Gastrocnemius medialis (tissue), 4 donors: ENCODE results near the gene JMJD7. TPM values are rescaled to one million over a fixed set of nuclear protein-coding genes. Genes with fewer than 3 reads are reported as not detected.

Source experiments
- ATAC-seq, 2 donors: fragments of 150-250 bp; one replicate each; pipeline ENCODE4 v1.9.1; 2016
- DNase-seq, 2 donors: peaks; one replicate each; pipeline ENCODE4 v3.0.0-alpha.2; 2019
- H3K27ac ChIP-seq, 4 donors: fragments of 200-600 bp; sonication (generic); 1 replicate in 1 of 4; 2 replicates in 3 of 4; pipeline ENCODE4 v1.5.1; 2016 to 2018; ENCODE audit warnings: mild to moderate bottlenecking in 2 of 4, moderate library complexity in 1 of 4
- H3K27me3 ChIP-seq, 3 donors: fragments of 200-600 bp; sonication (generic) in 2 of 3; 1 replicate in 1 of 3; 2 replicates in 2 of 3; pipeline versions ENCODE4 v1.5.1 to v1.6.0; 2016 to 2019; ENCODE audit warnings: mild to moderate bottlenecking in 1 of 3, moderate library complexity in 1 of 3
- H3K36me3 ChIP-seq, 2 donors: fragments of 200-600 bp; sonication (generic) in 1 of 2; one replicate each; pipeline ENCODE4 v1.5.1; 2017 to 2018
- H3K4me1 ChIP-seq, 2 donors: fragments of 200-600 bp; sonication (generic) in 1 of 2; one replicate each; pipeline ENCODE4 v1.5.1; 2016 to 2017; ENCODE audit warnings: mild to moderate bottlenecking in 2 of 2
- H3K4me3 ChIP-seq, 4 donors: fragments of 200-600 bp; sonication (generic) in 3 of 4; 1 replicate in 1 of 4; 2 replicates in 3 of 4; pipeline ENCODE4 v1.5.1; 2016 to 2019; ENCODE audit warnings: mild to moderate bottlenecking in 2 of 4
- H3K9me3 ChIP-seq, 3 donors: fragments of 200-600 bp; sonication (generic) in 2 of 3; 1 replicate in 1 of 3; 2 replicates in 2 of 3; pipeline ENCODE4 v1.5.1; 2016 to 2019
- CTCF ChIP-seq, 5 experiments: fragments of 450-650 bp in 3 of 5; fragments of 200-600 bp in 2 of 5; sonication (generic) in 2 of 5; IDR thresholded peaks in 4 of 5; conservative IDR thresholded peaks in 1 of 5; 1 replicate in 4 of 5; 2 replicates in 1 of 5; pipeline ENCODE4 v1.5.1; 2016 to 2019; ENCODE audit warnings: antibody characterized with exemption in 5 of 5, mild to moderate bottlenecking in 3 of 5, moderate library complexity in 3 of 5
- POLR2A ChIP-seq, 2 donors: fragments of 450-650 bp; IDR thresholded peaks; one replicate each; pipeline ENCODE4 v1.6.1; 2017; ENCODE audit warnings: antibody characterized with exemption in 2 of 2, mild to moderate bottlenecking in 2 of 2, moderate library complexity in 2 of 2
- in situ Hi-C, 4 donors: fragments of 200-750 bp; cut with MboI; loops; one replicate each; pipeline versions ENCODE4 v1.15.0 to v1.8.0; 2017; ENCODE audit warnings: low sequenced_read_pairs in 4 of 4
- intact Hi-C: fragments of 100-400 bp; cut with DNase I; formaldehyde crosslinking; loops from one replicate; pipeline ENCODE4 v1.15.1; 2023; ENCODE audit warnings: low total_unique reads
- total RNA-seq, 4 donors: library from RNA; depleted of rRNA; stranded (reverse); fragments of >200 nt; gene quantifications; one replicate each; pipeline versions ENCODE4 v1.1.0 to v1.2.3, GENCODE V29; 2016

The JMJD7 gene
- total RNA-seq, 4 donors from 2014 or later = 1.7 to 7.6 (median 3.9) TPM

- TF ChIP-seq POLR2A (IDR thresholded peaks at IDR 0.05) (no peak), CTCF (IDR thresholded peaks at IDR 0.05 in 4 of 5, conservative IDR thresholded peaks at IDR 0.05 in 1 of 5) (no peak)
- intact Hi-C loops = no loop called here
- Histone ChIP-seq H3K9me3 (no peaks in the 10 kb centered on the region), H3K4me3 (no peak overlapping the region), H3K27me3 (peaks cover 5 to 11% (median 7%) of the 10 kb centered on the region in 3 donors), H3K27ac (no peak overlapping the region), H3K36me3 (peaks cover 0 to 37% of the 10 kb centered on the region in 2 donors), H3K4me1 (no peaks in the 10 kb centered on the region)
- in situ Hi-C loops = no loop called here
- no peak for DNase-seq
- no peak for ATAC-seq
Observed at GRCh38 chr15:41848631-41849030, 20.7 kb downstream of the JMJD7 start.

- H3K4me1 ChIP-seq = no peaks in the 10 kb centered on the region
- DNase-seq (no peak), ATAC-seq (no peak)
- peaks cover 5 to 14% (median 7%) of the 10 kb centered on the region in 3 donors for H3K27me3 ChIP-seq
- H3K36me3 ChIP-seq = peaks cover 0 to 37% of the 10 kb centered on the region in 2 donors
- H3K9me3 ChIP-seq = no peaks in the 10 kb centered on the region
- intact Hi-C loops = no loop called here
- no peak overlapping the region for H3K4me3 ChIP-seq
- TF ChIP-seq CTCF (IDR thresholded peaks at IDR 0.05 in 4 of 5, conservative IDR thresholded peaks at IDR 0.05 in 1 of 5) = no peak
- TF ChIP-seq POLR2A (IDR thresholded peaks at IDR 0.05) = no peak
- no peak overlapping the region for H3K27ac ChIP-seq
- in situ Hi-C loops = no loop called here
Observed at GRCh38 chr15:41849204-41849603, 21.3 kb downstream of the JMJD7 start.

GRCh38 chr15:41849861-41850260 lies 22.0 kb downstream of the JMJD7 start:
- H3K36me3 ChIP-seq = peaks cover 0 to 35% of the 10 kb centered on the region in 2 donors
- no peaks in the 10 kb centered on the region for H3K9me3 ChIP-seq
- DNase-seq = no peak
- H3K27ac ChIP-seq = no peak overlapping the region
- TF ChIP-seq POLR2A (IDR thresholded peaks at IDR 0.05) (no peak), CTCF (IDR thresholded peaks at IDR 0.05 in 4 of 5, conservative IDR thresholded peaks at IDR 0.05 in 1 of 5) (no peak)
- ATAC-seq = no peak
- peaks cover 5 to 14% (median 8%) of the 10 kb centered on the region in 3 donors for H3K27me3 ChIP-seq
- no peaks in the 10 kb centered on the region for H3K4me1 ChIP-seq
- intact Hi-C loops = no loop called here
- in situ Hi-C loops = no loop called here
- no peak overlapping the region for H3K4me3 ChIP-seq

- no peak for ATAC-seq
- intact Hi-C loops (no loop called here), in situ Hi-C loops (no loop called here)
- TF ChIP-seq POLR2A (IDR thresholded peaks at IDR 0.05) (no peak), CTCF (IDR thresholded peaks at IDR 0.05 in 4 of 5, conservative IDR thresholded peaks at IDR 0.05 in 1 of 5) (no peak)
- Histone ChIP-seq H3K27me3 (peaks cover 10 to 14% (median 11%) of the 10 kb centered on the region in 3 donors), H3K4me1 (no peaks in the 10 kb centered on the region), H3K9me3 (no peaks in the 10 kb centered on the region), H3K36me3 (peaks cover 0 to 28% of the 10 kb centered on the region in 2 donors), H3K27ac (no peak overlapping the region), H3K4me3 (no peak overlapping the region)
- DNase-seq = no peak
Observed at GRCh38 chr15:41850482-41851166, 22.7 kb downstream of the JMJD7 start.

- Histone ChIP-seq H3K27me3 (peaks cover 10 to 14% (median 13%) of the 10 kb centered on the region in 3 donors), H3K36me3 (peaks cover 0 to 23% of the 10 kb centered on the region in 2 donors), H3K27ac (no peak overlapping the region), H3K4me3 (no peak overlapping the region), H3K4me1 (no peaks in the 10 kb centered on the region), H3K9me3 (no peaks in the 10 kb centered on the region)
- DNase-seq (no peak), ATAC-seq (no peak)
- TF ChIP-seq CTCF (IDR thresholded peaks at IDR 0.05 in 4 of 5, conservative IDR thresholded peaks at IDR 0.05 in 1 of 5) (no peak), POLR2A (IDR thresholded peaks at IDR 0.05) (no peak)
- intact Hi-C loops (no loop called here), in situ Hi-C loops (no loop called here)
Observed at GRCh38 chr15:41851167-41851523, 23.3 kb downstream of the JMJD7 start.
